Breast epithelium (tissue), 4 donors: ENCODE data around the gene DPEP3. TPM values are rescaled to one million over a fixed set of nuclear protein-coding genes. Genes with fewer than 3 reads are reported as not detected.
A peak's percentile ranks its signal among the peaks of the same experiment; 100 is the strongest.
"Not testable (repeated sequence)": the region's sequence is repeated elsewhere in the genome, so short reads cannot be mapped to it uniquely, and the experiment has no call there.

Experiments used
- DNase-seq, 2 donors: peaks; one replicate each; pipeline ENCODE4 v3.0.0-alpha.2; 2019; ENCODE audit warnings: low spot score in 2 of 2
- H3K27ac ChIP-seq, 2 donors: fragments of 200-600 bp; sonication (generic) in 1 of 2; one replicate each; pipeline ENCODE4 v1.5.1; 2016 to 2019; ENCODE audit warnings: mild to moderate bottlenecking in 1 of 2
- H3K27me3 ChIP-seq, 2 donors: fragments of 200-600 bp; sonication (generic) in 1 of 2; one replicate each; pipeline versions ENCODE4 v1.5.1 to v1.6.0; 2017 to 2019; ENCODE audit warnings: control low read depth in 1 of 2, mild to moderate bottlenecking in 1 of 2
- H3K36me3 ChIP-seq: fragments of 200-600 bp; one replicate; pipeline ENCODE4 v1.5.1; 2019
- H3K4me1 ChIP-seq, 2 donors: fragments of 200-600 bp; sonication (generic); one replicate each; pipeline ENCODE4 v1.5.1; 2016 to 2019; ENCODE audit warnings: control low read depth in 1 of 2
- H3K4me3 ChIP-seq, 3 donors: fragments of 200-600 bp; sonication (generic); 1 replicate in 2 of 3; 2 replicates in 1 of 3; pipeline ENCODE4 v1.5.1; 2016 to 2019; ENCODE audit warnings: mild to moderate bottlenecking in 3 of 3, moderate library complexity in 2 of 3
- H3K9me3 ChIP-seq, 2 donors: fragments of 200-600 bp; sonication (generic) in 1 of 2; one replicate each; pipeline ENCODE4 v1.5.1; 2016 to 2019; ENCODE audit warnings: control low read depth in 1 of 2
- CTCF ChIP-seq, 3 donors: fragments of 450-650 bp; IDR thresholded peaks; one replicate each; pipeline ENCODE4 v1.5.1; 2016 to 2017; ENCODE audit warnings: antibody characterized with exemption in 3 of 3, mild to moderate bottlenecking in 3 of 3, moderate library complexity in 3 of 3
- POLR2A ChIP-seq: fragments of 450-650 bp; IDR thresholded peaks from one replicate; pipeline ENCODE4 v1.6.1; 2016; ENCODE audit warnings: antibody characterized with exemption, mild to moderate bottlenecking, moderate library complexity
- POLR2AphosphoS5 ChIP-seq, 3 donors: sonication (generic); formaldehyde crosslinking; IDR thresholded peaks; one replicate each; pipeline ENCODE4 v1.6.1; 2017; ENCODE audit warnings: antibody characterized with exemption in 3 of 3
- intact Hi-C: fragments of 100-400 bp; cut with DNase I; formaldehyde crosslinking; loops from one replicate; pipeline ENCODE4 v1.15.1; 2023; ENCODE audit warnings: low total_unique reads
- total RNA-seq, 3 donors: library from RNA; depleted of rRNA; stranded (reverse); fragments of >200 nt; gene quantifications; one replicate each; pipeline ENCODE4 v1.1.0, GENCODE V29; 2016

DPEP3 gene
- total RNA-seq, 3 donors from 2014 or later, result 0.29 TPM; not detected in 2

GRCh38 chr16:67976205-67976604 lies 4.1 kb downstream of the DPEP3 start:
- H3K36me3 ChIP-seq, result no peaks in the 10 kb centered on the region
- no peak overlapping the region for H3K27ac ChIP-seq
- no peaks in the 10 kb centered on the region for H3K4me1 ChIP-seq
- no peak for TF ChIP-seq POLR2A
- DNase-seq, result no peak
- no peaks in the 10 kb centered on the region for H3K27me3 ChIP-seq
- H3K9me3 ChIP-seq, result no peaks in the 10 kb centered on the region
- intact Hi-C loops, result loop anchor here (5.0 kb wide), 1 partner anchor 61 kb away; no protein-coding TSS in a partner anchor
- H3K4me3 ChIP-seq, result no peak overlapping the region

- intact Hi-C loops, result loop anchor here (5.0 kb wide), 1 partner anchor 62 kb away; no protein-coding TSS in a partner anchor
- no peaks in the 10 kb centered on the region for H3K9me3 ChIP-seq
- no peaks in the 10 kb centered on the region for H3K27me3 ChIP-seq
- no peaks in the 10 kb centered on the region for H3K4me1 ChIP-seq
- H3K4me3 ChIP-seq, result no peak overlapping the region
- H3K27ac ChIP-seq, result no peak overlapping the region
- H3K36me3 ChIP-seq, result no peaks in the 10 kb centered on the region
- no peak for DNase-seq
- TF ChIP-seq POLR2AphosphoS5 (IDR thresholded peaks at IDR 0.05) (no peak), CTCF (IDR thresholded peaks at IDR 0.05) (no peak), POLR2A (no peak)
These were observed 4.8 kb downstream of the DPEP3 start for GRCh38 chr16:67975321-67976105.

- H3K9me3 ChIP-seq, H3K27me3 ChIP-seq, H3K36me3 ChIP-seq, H3K4me1 ChIP-seq, intact Hi-C loops, H3K4me3 ChIP-seq, DNase-seq, H3K27ac ChIP-seq: not testable (repeated sequence)
These were observed 8.0 kb downstream of the DPEP3 start for GRCh38 chr16:67972285-67972684.

- Histone ChIP-seq H3K27ac (no peak overlapping the region), H3K4me1 (peaks cover 0 to 7% of the 10 kb centered on the region in 2 donors), H3K36me3 (no peaks in the 10 kb centered on the region), H3K27me3 (no peaks in the 10 kb centered on the region), H3K9me3 (no peaks in the 10 kb centered on the region), H3K4me3 (no peak overlapping the region)
- intact Hi-C loops, result no loop called here
- no peak for DNase-seq
- TF ChIP-seq CTCF (IDR thresholded peaks at IDR 0.05), result no peak
- no peak for TF ChIP-seq POLR2AphosphoS5 (IDR thresholded peaks at IDR 0.05)
- no peak for TF ChIP-seq POLR2A
These were observed 9.2 kb downstream of the DPEP3 start for GRCh38 chr16:67971111-67971510.

GRCh38 chr16:67969254-67970039 lies 10.9 kb downstream of the DPEP3 start:
- Histone ChIP-seq H3K9me3 (no peaks in the 10 kb centered on the region), H3K4me1 (peaks cover 0 to 10% of the 10 kb centered on the region in 2 donors), H3K27ac (peak overlapping the region; percentile 92 to 98), H3K27me3 (no peaks in the 10 kb centered on the region), H3K36me3 (no peaks in the 10 kb centered on the region), H3K4me3 (peak overlapping the region; percentile 84 to 96 (median 89))
- TF ChIP-seq POLR2A, result no peak
- TF ChIP-seq CTCF (IDR thresholded peaks at IDR 0.05), result no peak
- no peak for TF ChIP-seq POLR2AphosphoS5 (IDR thresholded peaks at IDR 0.05)
- no peak for DNase-seq
- intact Hi-C loops, result no loop called here
